HEK293 (cell line): ENCODE data around the gene PPP4R1.

ENCODE experiments used
- CTCF ChIP-seq: fragments of 450-650 bp; formaldehyde crosslinking; IDR thresholded peaks from 2 replicates; pipeline ENCODE4 v1.5.1; 2016; ENCODE audit warnings: missing biosample characterization, missing genetic modification characterization
- ELK4 ChIP-seq: IDR thresholded peaks from 2 replicates; pipeline ENCODE4 v1.6.1; 2011; ENCODE audit warnings: mild to moderate bottlenecking, low read depth, low read length, borderline replicate concordance
- KLF10 ChIP-seq: fragments of 450-650 bp; IDR thresholded peaks from 2 replicates; pipeline ENCODE4 v1.5.1; 2018; ENCODE audit warnings: missing biosample characterization, mild to moderate bottlenecking, missing genetic modification characterization
- MYNN ChIP-seq: fragments of 450-650 bp; formaldehyde crosslinking; IDR thresholded peaks from 2 replicates; pipeline ENCODE4 v1.5.1; 2016; ENCODE audit warnings: missing biosample characterization, missing genetic modification characterization, borderline replicate concordance
- PBX3 ChIP-seq: sonication (generic); formaldehyde crosslinking; IDR thresholded peaks from 2 replicates; pipeline ENCODE4 v1.8.1; 2022; ENCODE audit warnings: mild to moderate bottlenecking, moderate library complexity, missing genetic modification reagents
- REST ChIP-seq: fragments of 450-650 bp; formaldehyde crosslinking; IDR thresholded peaks from 2 replicates; pipeline ENCODE4 v1.5.1; 2016; ENCODE audit warnings: missing biosample characterization, missing genetic modification characterization
- SALL2 ChIP-seq: fragments of 450-650 bp; formaldehyde crosslinking; IDR thresholded peaks from 2 replicates; pipeline ENCODE4 v1.5.0; 2017; ENCODE audit warnings: missing biosample characterization, mild to moderate bottlenecking, missing genetic modification characterization, borderline replicate concordance
- ZBTB44 ChIP-seq: fragments of 450-650 bp; IDR thresholded peaks from 2 replicates; pipeline ENCODE4 v1.5.1; 2018; ENCODE audit warnings: missing biosample characterization, mild to moderate bottlenecking, missing genetic modification characterization
- ZNF2 ChIP-seq: fragments of 450-650 bp; formaldehyde crosslinking; IDR thresholded peaks from 2 replicates; pipeline ENCODE4 v1.5.1; 2016; ENCODE audit warnings: missing biosample characterization, missing genetic modification characterization
- ZSCAN4 ChIP-seq: fragments of 450-650 bp; formaldehyde crosslinking; IDR thresholded peaks from 2 replicates; pipeline ENCODE4 v1.5.1; 2017; ENCODE audit warnings: missing biosample characterization, missing genetic modification characterization

- TF ChIP-seq ZBTB44: no peak
- TF ChIP-seq PBX3 (CRISPR knock-in tag): no peak
- TF ChIP-seq REST: no peak
- TF ChIP-seq KLF10: no peak
- no peak for TF ChIP-seq MYNN (tag by site-specific recombination)
- TF ChIP-seq ZSCAN4 (tag by site-specific recombination): no peak
- no peak for TF ChIP-seq ZNF2
- no peak for TF ChIP-seq SALL2 (tag by site-specific recombination)
- no peak for TF ChIP-seq CTCF (tag by site-specific recombination)
- TF ChIP-seq ELK4: no peak
Measured at GRCh38 chr18:9546468-9546867, 67.9 kb downstream of the PPP4R1 start.
